HL-60 (cell line): ENCODE results near the gene AIRE.

Experiments used
- DNase-seq, 2 experiments: peaks; one replicate each; pipeline ENCODE4 v3.0.0-alpha.2; 2010 to 2020; ENCODE audit warnings: low read depth in 1 of 2, low spot score in 1 of 2
- H3K27ac ChIP-seq: fragments of 250-450 bp; sonication (Bioruptor Pico); replicated peaks from 2 replicates; pipeline ENCODE4 v1.5.1; 2020; ENCODE audit warnings: mild to moderate bottlenecking, moderate library complexity
- H3K27me3 ChIP-seq: fragments of 250-450 bp; sonication (Bioruptor Pico); 2 replicates; pipeline ENCODE4 v1.5.1; 2021; ENCODE audit warnings: mild to moderate bottlenecking, moderate library complexity; ENCODE audit not compliant: insufficient read depth, poor library complexity, severe bottlenecking
- H3K4me3 ChIP-seq: replicated peaks from 2 replicates; pipeline ENCODE4 v1.5.1; 2011; ENCODE audit warnings: mild to moderate bottlenecking, control low read depth, low read length; ENCODE audit not compliant: insufficient read depth
- GABPA ChIP-seq: IDR thresholded peaks from 2 replicates; pipeline ENCODE4 v1.6.1; 2012; ENCODE audit warnings: low read depth
- POLR2AphosphoS5 ChIP-seq: IDR thresholded peaks from 2 replicates; pipeline ENCODE4 v1.6.1; 2012; ENCODE audit warnings: low read depth
- SPI1 ChIP-seq: IDR thresholded peaks from 2 replicates; pipeline ENCODE4 v1.6.1; 2012; ENCODE audit warnings: low read depth, mild to moderate bottlenecking, borderline replicate concordance
- TF ChIP-seq, protein P1 (sequence below): IDR thresholded peaks from one replicate; pipeline ENCODE4 v1.5.1; 2011; ENCODE audit warnings: low read length, control low read depth, inconsistent platforms; ENCODE audit not compliant: insufficient read depth
- TF ChIP-seq, protein P2 (sequence below): IDR thresholded peaks from 2 replicates; pipeline ENCODE4 v1.6.1; 2012; ENCODE audit warnings: low read depth; ENCODE audit not compliant: insufficient replicate concordance

AIRE gene

DNA sequence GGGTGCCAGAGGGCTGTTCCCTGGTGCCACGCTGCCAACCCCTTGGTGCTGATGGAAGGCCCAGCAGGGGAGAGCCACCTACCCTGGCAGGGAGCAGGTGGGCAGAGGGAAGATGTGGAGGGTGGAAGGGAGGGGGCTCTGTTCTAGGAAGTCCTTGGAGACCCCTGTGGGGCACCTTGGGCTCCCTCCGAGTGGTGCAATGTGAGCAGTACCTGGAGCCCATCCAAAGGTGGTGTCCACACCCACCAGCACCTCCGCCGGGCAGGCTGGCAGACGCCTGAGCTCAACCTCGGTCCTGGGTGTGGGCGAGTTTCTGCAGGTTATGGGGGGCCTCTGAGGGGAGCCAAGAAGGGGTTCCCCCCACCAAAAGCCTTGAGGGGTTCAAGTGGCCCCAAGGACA is 12.6 kb upstream of the AIRE start:
- no peak for DNase-seq
- TF ChIP-seq POLR2AphosphoS5, result no peak
- no peak for TF ChIP-seq GABPA
- TF ChIP-seq, protein P1, sequence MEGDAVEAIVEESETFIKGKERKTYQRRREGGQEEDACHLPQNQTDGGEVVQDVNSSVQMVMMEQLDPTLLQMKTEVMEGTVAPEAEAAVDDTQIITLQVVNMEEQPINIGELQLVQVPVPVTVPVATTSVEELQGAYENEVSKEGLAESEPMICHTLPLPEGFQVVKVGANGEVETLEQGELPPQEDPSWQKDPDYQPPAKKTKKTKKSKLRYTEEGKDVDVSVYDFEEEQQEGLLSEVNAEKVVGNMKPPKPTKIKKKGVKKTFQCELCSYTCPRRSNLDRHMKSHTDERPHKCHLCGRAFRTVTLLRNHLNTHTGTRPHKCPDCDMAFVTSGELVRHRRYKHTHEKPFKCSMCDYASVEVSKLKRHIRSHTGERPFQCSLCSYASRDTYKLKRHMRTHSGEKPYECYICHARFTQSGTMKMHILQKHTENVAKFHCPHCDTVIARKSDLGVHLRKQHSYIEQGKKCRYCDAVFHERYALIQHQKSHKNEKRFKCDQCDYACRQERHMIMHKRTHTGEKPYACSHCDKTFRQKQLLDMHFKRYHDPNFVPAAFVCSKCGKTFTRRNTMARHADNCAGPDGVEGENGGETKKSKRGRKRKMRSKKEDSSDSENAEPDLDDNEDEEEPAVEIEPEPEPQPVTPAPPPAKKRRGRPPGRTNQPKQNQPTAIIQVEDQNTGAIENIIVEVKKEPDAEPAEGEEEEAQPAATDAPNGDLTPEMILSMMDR, result no peak
- TF ChIP-seq, protein P2, sequence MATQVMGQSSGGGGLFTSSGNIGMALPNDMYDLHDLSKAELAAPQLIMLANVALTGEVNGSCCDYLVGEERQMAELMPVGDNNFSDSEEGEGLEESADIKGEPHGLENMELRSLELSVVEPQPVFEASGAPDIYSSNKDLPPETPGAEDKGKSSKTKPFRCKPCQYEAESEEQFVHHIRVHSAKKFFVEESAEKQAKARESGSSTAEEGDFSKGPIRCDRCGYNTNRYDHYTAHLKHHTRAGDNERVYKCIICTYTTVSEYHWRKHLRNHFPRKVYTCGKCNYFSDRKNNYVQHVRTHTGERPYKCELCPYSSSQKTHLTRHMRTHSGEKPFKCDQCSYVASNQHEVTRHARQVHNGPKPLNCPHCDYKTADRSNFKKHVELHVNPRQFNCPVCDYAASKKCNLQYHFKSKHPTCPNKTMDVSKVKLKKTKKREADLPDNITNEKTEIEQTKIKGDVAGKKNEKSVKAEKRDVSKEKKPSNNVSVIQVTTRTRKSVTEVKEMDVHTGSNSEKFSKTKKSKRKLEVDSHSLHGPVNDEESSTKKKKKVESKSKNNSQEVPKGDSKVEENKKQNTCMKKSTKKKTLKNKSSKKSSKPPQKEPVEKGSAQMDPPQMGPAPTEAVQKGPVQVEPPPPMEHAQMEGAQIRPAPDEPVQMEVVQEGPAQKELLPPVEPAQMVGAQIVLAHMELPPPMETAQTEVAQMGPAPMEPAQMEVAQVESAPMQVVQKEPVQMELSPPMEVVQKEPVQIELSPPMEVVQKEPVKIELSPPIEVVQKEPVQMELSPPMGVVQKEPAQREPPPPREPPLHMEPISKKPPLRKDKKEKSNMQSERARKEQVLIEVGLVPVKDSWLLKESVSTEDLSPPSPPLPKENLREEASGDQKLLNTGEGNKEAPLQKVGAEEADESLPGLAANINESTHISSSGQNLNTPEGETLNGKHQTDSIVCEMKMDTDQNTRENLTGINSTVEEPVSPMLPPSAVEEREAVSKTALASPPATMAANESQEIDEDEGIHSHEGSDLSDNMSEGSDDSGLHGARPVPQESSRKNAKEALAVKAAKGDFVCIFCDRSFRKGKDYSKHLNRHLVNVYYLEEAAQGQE, result no peak
- TF ChIP-seq SPI1, result no peak
- H3K27ac ChIP-seq, result no peak overlapping the region
- no peak overlapping the region for H3K4me3 ChIP-seq
- H3K27me3 ChIP-seq, result no peaks in the 10 kb centered on the region

DNA sequence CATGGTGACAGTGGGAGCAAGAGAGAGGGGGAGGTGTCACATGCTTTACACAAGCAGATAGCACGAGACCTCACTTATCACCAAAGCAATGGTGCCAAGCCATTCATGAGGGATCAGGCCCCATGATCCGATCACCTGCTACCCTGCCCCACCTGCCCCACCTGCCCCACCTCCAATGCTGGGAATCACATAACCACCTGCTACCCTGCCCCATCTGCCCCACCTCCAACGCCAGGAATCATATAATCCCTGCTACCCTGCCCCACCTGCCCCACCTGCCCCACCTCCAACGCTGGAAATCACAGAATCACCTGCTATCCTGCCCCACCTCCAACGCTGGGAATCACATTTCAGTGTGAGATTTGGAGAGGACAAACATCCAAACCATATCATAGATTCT is 10.6 kb upstream of the AIRE start:
- TF ChIP-seq POLR2AphosphoS5 (no peak), SPI1 (no peak)
- TF ChIP-seq, protein P2, result no peak
- H3K27me3 ChIP-seq, result no peaks in the 10 kb centered on the region
- no peak for DNase-seq

DNA sequence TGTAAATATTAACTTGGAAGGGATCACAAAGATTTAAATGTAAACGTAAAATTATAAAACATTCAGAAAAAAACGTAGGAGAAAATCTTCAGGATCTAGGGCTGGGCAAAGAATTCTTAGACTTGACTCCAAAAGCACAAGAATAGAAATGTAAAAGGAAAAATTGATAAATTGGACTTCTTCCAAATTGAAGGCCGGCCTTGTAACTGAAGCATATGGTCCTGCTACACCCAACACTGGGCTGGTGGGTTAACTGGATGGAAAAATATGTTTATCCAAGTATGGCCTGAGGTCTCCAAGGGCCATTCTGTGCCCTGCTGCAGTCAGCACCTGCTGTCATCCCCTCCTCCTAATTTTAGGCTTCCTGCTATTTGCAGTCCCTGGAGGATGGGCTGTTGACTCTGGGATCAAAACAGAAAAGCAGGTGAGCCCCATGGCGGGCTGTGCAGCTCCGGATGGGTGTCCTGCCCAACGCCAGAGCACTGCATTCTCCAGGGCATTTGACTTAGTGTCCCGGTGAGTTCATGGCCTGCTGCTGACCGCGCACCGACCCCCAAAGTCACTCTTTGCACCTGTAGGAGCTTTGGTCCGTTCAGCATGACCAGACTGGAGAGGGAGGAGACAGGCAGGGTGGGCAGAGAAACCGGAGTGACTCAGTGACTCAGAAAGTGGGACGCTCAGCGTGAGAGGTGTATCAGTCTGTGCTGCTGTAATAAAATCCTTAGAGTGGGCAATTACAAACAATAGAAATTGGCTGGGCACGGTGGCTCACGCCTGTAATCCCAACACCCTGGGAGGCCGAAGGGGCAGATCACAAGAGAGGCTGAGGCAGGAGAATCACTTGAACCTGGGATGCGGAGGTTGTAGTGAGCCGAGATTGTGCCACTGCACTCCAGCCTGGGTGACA is 6.1 kb upstream of the AIRE start:
- Histone ChIP-seq H3K4me3 (no peak overlapping the region), H3K27ac (no peak overlapping the region), H3K27me3 (no peaks in the 10 kb centered on the region)
- TF ChIP-seq, protein P2, result no peak
- no peak for TF ChIP-seq POLR2AphosphoS5
- no peak for TF ChIP-seq SPI1
- TF ChIP-seq GABPA, result no peak
- TF ChIP-seq, protein P1, result no peak
- DNase-seq, result no peak

More for the DNA sequence above, 10.6 kb upstream of the AIRE start:
- Histone ChIP-seq H3K27ac (no peak overlapping the region), H3K4me3 (no peak overlapping the region)
